IMR-90 (cell line): Measurements from ENCODE around the gene SLC19A1. TPM values are rescaled to one million over a fixed set of nuclear protein-coding genes. Genes with fewer than 3 reads are reported as not detected.

ENCODE experiments used
- ATAC-seq: fragments of 200-7000 bp; cut with Tn5 transposase; 2 replicates; pipeline ENCODE4 v1.9.1; 2020; ENCODE audit warnings: low read depth, mild to moderate bottlenecking, moderate library complexity
- BruUV-seq: library from RNA; stranded (reverse); fragments of 400-500 nt; replicated peaks from 2 replicates; lab custom pipeline; 2021; lab: Mats Ljungman, UMichigan
- CTCF ChIA-PET: fragments of 300-600 bp; formaldehyde crosslinking; extraction: SDS; loops from one replicate; lab custom pipeline; 2021; ENCODE audit warnings: antibody characterized with exemption; lab: Yijun Ruan, JAX
- POLR2A ChIA-PET: fragments of 300-600 bp; sonication (Branson Sonifier 250); formaldehyde crosslinking; loops from one replicate; lab custom pipeline; 2022; ENCODE audit warnings: antibody characterized with exemption; ENCODE audit not compliant: unreplicated experiment; lab: Charles Lee
- DNase-seq: peaks from one replicate; pipeline ENCODE4 v3.0.0; 2013
- H2AFZ ChIP-seq: replicated peaks from 2 replicates; pipeline ENCODE3; 2013; ENCODE audit warnings: low read length, mild to moderate bottlenecking; ENCODE audit not compliant: poor library complexity
- H2AK5ac ChIP-seq: 2 replicates; pipeline ENCODE4 v1.6.1; 2013; ENCODE audit warnings: low read depth, low read length, inconsistent platforms
- H2AK9ac ChIP-seq: replicated peaks from 2 replicates; pipeline ENCODE3; 2013; ENCODE audit warnings: mild to moderate bottlenecking, low read depth, low read length, moderate library complexity; ENCODE audit not compliant: poor library complexity
- H2BK120ac ChIP-seq: 2 replicates; pipeline ENCODE4 v1.6.1; 2013; ENCODE audit warnings: low read depth, low read length, inconsistent platforms
- H2BK15ac ChIP-seq: 3 replicates; pipeline ENCODE4 v1.6.1; 2013; ENCODE audit warnings: low read depth, low read length, inconsistent platforms
- H2BK20ac ChIP-seq: 2 replicates; pipeline ENCODE4 v1.6.1; 2013; ENCODE audit warnings: low read depth, mild to moderate bottlenecking, inconsistent platforms, low read length, moderate library complexity
- H2BK5ac ChIP-seq: 2 replicates; pipeline ENCODE4 v1.6.1; 2013; ENCODE audit warnings: mild to moderate bottlenecking, low read depth, low read length, inconsistent platforms; ENCODE audit not compliant: poor library complexity, severe bottlenecking
- H3K14ac ChIP-seq: replicated peaks from 2 replicates; pipeline ENCODE4 v1.6.1; 2013; ENCODE audit warnings: low read depth, low read length, inconsistent platforms
- H3K18ac ChIP-seq: 2 replicates; pipeline ENCODE4 v1.6.1; 2013; ENCODE audit warnings: low read depth, low read length, control low read depth
- H3K23ac ChIP-seq: 2 replicates; pipeline ENCODE4 v1.6.1; 2013; ENCODE audit warnings: low read depth, low read length, inconsistent platforms
- H3K27ac ChIP-seq: 2 replicates; pipeline ENCODE4 v1.5.1; 2013; ENCODE audit warnings: mild to moderate bottlenecking, control low read depth, low read length; ENCODE audit not compliant: insufficient read depth
- H3K27me3 ChIP-seq: 2 replicates; pipeline ENCODE4 v1.6.1; 2013; ENCODE audit warnings: low read length; ENCODE audit not compliant: control insufficient read depth, insufficient read depth
- H3K36me3 ChIP-seq: 2 replicates; pipeline ENCODE4 v1.6.1; 2013; ENCODE audit warnings: low read length, mixed read lengths; ENCODE audit not compliant: control insufficient read depth, insufficient read depth
- H3K4ac ChIP-seq: 2 replicates; pipeline ENCODE4 v1.6.1; 2013; ENCODE audit warnings: low read depth, low read length, inconsistent platforms
- H3K4me1 ChIP-seq: 2 replicates; pipeline ENCODE4 v1.6.1; 2013; ENCODE audit warnings: low read length, mixed read lengths; ENCODE audit not compliant: control insufficient read depth, insufficient read depth
- H3K4me2 ChIP-seq: 2 replicates; pipeline ENCODE4 v1.6.1; 2013; ENCODE audit warnings: low read depth, mild to moderate bottlenecking, control low read depth, low read length, moderate library complexity
- H3K4me3 ChIP-seq: 2 replicates; pipeline ENCODE4 v1.5.1; 2013; ENCODE audit warnings: low read depth, mild to moderate bottlenecking, control low read depth, low read length, moderate library complexity; ENCODE audit not compliant: insufficient read depth
- H3K56ac ChIP-seq: 2 replicates; pipeline ENCODE4 v1.6.1; 2013; ENCODE audit warnings: low read length, inconsistent platforms; ENCODE audit not compliant: insufficient read depth; ENCODE audit errors: extremely low read depth
- H3K79me1 ChIP-seq, 2 experiments: 2 replicates each; pipeline ENCODE4 v1.6.1; 2013; ENCODE audit warnings: low read length in 2 of 2, inconsistent platforms in 1 of 2, low read depth in 1 of 2
- H3K9ac ChIP-seq: 2 replicates; pipeline ENCODE4 v1.6.1; 2013; ENCODE audit warnings: low read depth, low read length, control low read depth
- H3K9me1 ChIP-seq: 2 replicates; pipeline ENCODE4 v1.6.1; 2013; ENCODE audit warnings: low read length, inconsistent platforms; ENCODE audit not compliant: insufficient read depth
- H3K9me3 ChIP-seq: 2 replicates; pipeline ENCODE4 v1.6.1; 2013; ENCODE audit warnings: low read length; ENCODE audit not compliant: control insufficient read depth, insufficient read depth
- H4K20me1 ChIP-seq: 2 replicates; pipeline ENCODE4 v1.6.1; 2013; ENCODE audit warnings: low read length, inconsistent platforms; ENCODE audit not compliant: insufficient read depth
- H4K5ac ChIP-seq: 2 replicates; pipeline ENCODE4 v1.6.1; 2013; ENCODE audit warnings: mild to moderate bottlenecking, low read depth, low read length, control low read depth
- H4K8ac ChIP-seq, 2 experiments: 2 replicates each; pipeline ENCODE4 v1.6.1; 2013; ENCODE audit warnings: low read depth in 2 of 2, low read length in 2 of 2, control low read depth in 1 of 2, inconsistent platforms in 1 of 2
- H4K91ac ChIP-seq: 2 replicates; pipeline ENCODE4 v1.6.1; 2013; ENCODE audit warnings: low read depth, low read length, inconsistent platforms; ENCODE audit not compliant: insufficient read depth
- BHLHE40 ChIP-seq: fragments of 150-350 bp; IDR thresholded peaks from 2 replicates; pipeline ENCODE4 v1.6.1; 2016; ENCODE audit warnings: mild to moderate bottlenecking, low read depth, low read length
- CEBPB ChIP-seq: IDR thresholded peaks from 2 replicates; pipeline ENCODE4 v1.6.1; 2012; ENCODE audit warnings: low read depth, low read length, improper control_type of control experiment
- CHD1 ChIP-seq: IDR thresholded peaks from 2 replicates; pipeline ENCODE4 v1.6.1; 2012; ENCODE audit warnings: low read depth, low read length, improper control_type of control experiment
- ELK1 ChIP-seq: fragments of 150-350 bp; IDR thresholded peaks from 2 replicates; pipeline ENCODE4 v1.6.1; 2016; ENCODE audit warnings: low read depth, mild to moderate bottlenecking, low read length, moderate library complexity, borderline replicate concordance
- FOS ChIP-seq: fragments of 150-350 bp; IDR thresholded peaks from 2 replicates; pipeline ENCODE4 v1.6.1; 2016; ENCODE audit warnings: low read depth, low read length
- MAFK ChIP-seq: IDR thresholded peaks from 2 replicates; pipeline ENCODE4 v1.6.1; 2012; ENCODE audit warnings: low read depth, low read length, improper control_type of control experiment
- MAZ ChIP-seq: IDR thresholded peaks from 2 replicates; pipeline ENCODE4 v1.6.1; 2012; ENCODE audit warnings: low read depth, mild to moderate bottlenecking, low read length, improper control_type of control experiment, moderate library complexity, borderline replicate concordance
- MXI1 ChIP-seq: IDR thresholded peaks from 2 replicates; pipeline ENCODE4 v1.6.1; 2012; ENCODE audit warnings: low read depth, mild to moderate bottlenecking, low read length, moderate library complexity, borderline replicate concordance
- NFE2L2 ChIP-seq: fragments of 150-350 bp; IDR thresholded peaks from 2 replicates; pipeline ENCODE4 v1.6.1; 2016; ENCODE audit warnings: low read depth, mild to moderate bottlenecking, low read length
- POLR2A ChIP-seq: IDR thresholded peaks from 2 replicates; pipeline ENCODE4 v1.6.1; 2012; ENCODE audit warnings: mild to moderate bottlenecking, low read depth, low read length
- RAD21 ChIP-seq: IDR thresholded peaks from 2 replicates; pipeline ENCODE4 v1.6.1; 2012; ENCODE audit warnings: low read length, improper control_type of control experiment
- RCOR1 ChIP-seq: IDR thresholded peaks from 2 replicates; pipeline ENCODE4 v1.6.1; 2012; ENCODE audit warnings: mild to moderate bottlenecking, low read length, improper control_type of control experiment; ENCODE audit not compliant: insufficient replicate concordance
- RFX5 ChIP-seq: IDR thresholded peaks from 2 replicates; pipeline ENCODE4 v1.8.0; 2012; ENCODE audit warnings: low read depth, mild to moderate bottlenecking, low read length, moderate library complexity
- SMC3 ChIP-seq: fragments of 150-350 bp; IDR thresholded peaks from 2 replicates; pipeline ENCODE4 v1.6.1; 2016; ENCODE audit warnings: low read depth, mild to moderate bottlenecking, antibody characterized with exemption, low read length, moderate library complexity
- WGBS, 2 experiments: methylation state at CpG; one replicate each; pipeline versions ENCODE4 v1.1.5 to v1.1.7; 2013; ENCODE audit warnings: missing lambda C conversion rate in 2 of 2; ENCODE audit not compliant: insufficient read length in 1 of 2; ENCODE audit errors: extremely low coverage in 2 of 2; 5-methylcytosine and 5-hydroxymethylcytosine counted together
- dilution Hi-C: fragments of 300-500 bp; cut with HindIII; formaldehyde crosslinking; loops from one replicate; pipeline ENCODE4 v1.14.3; 2018; ENCODE audit warnings: low sequenced_read_pairs; ENCODE audit not compliant: unreplicated experiment
- in situ Hi-C: fragments of 300-500 bp; cut with MboI; formaldehyde crosslinking; loops from 3 replicates; pipeline ENCODE4 v1.14.3; 2019; ENCODE audit warnings: low sequenced_read_pairs, inconsistent platforms, mixed read lengths
- intact Hi-C: fragments of 100-400 bp; cut with micrococcal nuclease; formaldehyde crosslinking; loops from 2 replicates; pipeline ENCODE4 v1.10.0; 2022
- polyA plus RNA-seq, 3 experiments: library from polyadenylated mRNA; depleted of rRNA; stranded (reverse); fragments of >200 nt; gene quantifications; 2 replicates each; pipeline ENCODE4 v1.2.3, GENCODE V29; 2012; ENCODE audit warnings: low replicate concordance in 1 of 3
- total RNA-seq: library from RNA; depleted of rRNA; stranded (reverse); fragments of >200 nt; gene quantifications from 2 replicates; pipeline ENCODE4 v1.2.3, GENCODE V29; 2012
- TF ChIP-seq, protein P1 (sequence below): conservative IDR thresholded peaks from 2 replicates; pipeline ENCODE4 v1.5.1; 2012; ENCODE audit warnings: mild to moderate bottlenecking, low read depth, low read length, improper control_type of control experiment
- TF ChIP-seq, protein P2 (sequence below): fragments of 150-350 bp; IDR thresholded peaks from 2 replicates; pipeline ENCODE4 v1.6.1; 2017; ENCODE audit warnings: mild to moderate bottlenecking, antibody characterized with exemption, low read length, low read depth

SLC19A1 gene
- total and polyA plus RNA-seq, 2 of the 4 experiments (the other 2 are of a cell fraction), result 2.2 to 16.2 TPM

DNA sequence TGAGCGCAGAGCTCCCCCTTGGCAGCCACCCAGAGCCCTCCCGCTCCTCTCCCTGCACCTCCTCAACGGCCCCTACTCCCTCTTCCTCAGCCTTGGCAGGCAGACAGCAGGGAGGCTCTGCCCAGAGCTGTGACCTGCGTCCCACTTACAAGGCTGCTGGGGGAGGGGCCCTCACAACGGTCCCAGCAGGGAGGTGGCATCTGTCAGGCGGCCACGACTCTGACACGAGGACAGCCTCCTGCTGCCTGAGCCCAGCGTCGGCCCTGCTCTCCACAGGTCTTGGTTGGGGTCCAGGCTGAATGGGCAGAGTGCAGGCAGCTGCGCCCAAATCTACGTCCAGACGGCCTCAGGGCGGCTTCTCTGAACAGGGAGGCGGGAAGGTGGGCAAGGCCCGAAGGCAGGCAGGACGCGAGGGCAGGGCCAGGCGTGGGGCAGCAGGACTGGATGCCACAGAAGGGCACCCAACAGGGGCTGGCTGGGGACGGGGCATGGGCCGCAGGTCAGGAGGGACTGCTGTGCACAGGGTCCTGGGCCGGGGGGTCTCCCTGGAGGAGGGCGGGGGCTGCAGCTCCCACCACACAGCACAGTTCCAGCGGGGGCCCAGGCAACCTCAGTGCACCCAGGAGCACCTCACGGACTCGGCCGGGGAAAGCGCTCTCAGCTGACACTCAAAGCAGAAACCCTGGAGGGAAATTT is 7.5 kb downstream of the SLC19A1 start:
- H3K23ac ChIP-seq, result no peak overlapping the region
- no peak overlapping the region for H3K56ac ChIP-seq
- CTCF ChIA-PET, result no interaction called here
- H3K9me1 ChIP-seq, result peaks cover 9% of the 10 kb centered on the region
- in situ Hi-C loops, result no loop called here
- DNase-seq, result no peak
- no peak for TF ChIP-seq SMC3
- no peak for TF ChIP-seq RAD21
- no peak for TF ChIP-seq MAZ
- no peak for TF ChIP-seq MXI1
- no peak for TF ChIP-seq RCOR1
- TF ChIP-seq MAFK, result no peak
- TF ChIP-seq, protein P1, sequence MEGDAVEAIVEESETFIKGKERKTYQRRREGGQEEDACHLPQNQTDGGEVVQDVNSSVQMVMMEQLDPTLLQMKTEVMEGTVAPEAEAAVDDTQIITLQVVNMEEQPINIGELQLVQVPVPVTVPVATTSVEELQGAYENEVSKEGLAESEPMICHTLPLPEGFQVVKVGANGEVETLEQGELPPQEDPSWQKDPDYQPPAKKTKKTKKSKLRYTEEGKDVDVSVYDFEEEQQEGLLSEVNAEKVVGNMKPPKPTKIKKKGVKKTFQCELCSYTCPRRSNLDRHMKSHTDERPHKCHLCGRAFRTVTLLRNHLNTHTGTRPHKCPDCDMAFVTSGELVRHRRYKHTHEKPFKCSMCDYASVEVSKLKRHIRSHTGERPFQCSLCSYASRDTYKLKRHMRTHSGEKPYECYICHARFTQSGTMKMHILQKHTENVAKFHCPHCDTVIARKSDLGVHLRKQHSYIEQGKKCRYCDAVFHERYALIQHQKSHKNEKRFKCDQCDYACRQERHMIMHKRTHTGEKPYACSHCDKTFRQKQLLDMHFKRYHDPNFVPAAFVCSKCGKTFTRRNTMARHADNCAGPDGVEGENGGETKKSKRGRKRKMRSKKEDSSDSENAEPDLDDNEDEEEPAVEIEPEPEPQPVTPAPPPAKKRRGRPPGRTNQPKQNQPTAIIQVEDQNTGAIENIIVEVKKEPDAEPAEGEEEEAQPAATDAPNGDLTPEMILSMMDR, result no peak
- no peak for TF ChIP-seq BHLHE40
- no peak for TF ChIP-seq ELK1
- TF ChIP-seq FOS, result no peak
- TF ChIP-seq, protein P2, sequence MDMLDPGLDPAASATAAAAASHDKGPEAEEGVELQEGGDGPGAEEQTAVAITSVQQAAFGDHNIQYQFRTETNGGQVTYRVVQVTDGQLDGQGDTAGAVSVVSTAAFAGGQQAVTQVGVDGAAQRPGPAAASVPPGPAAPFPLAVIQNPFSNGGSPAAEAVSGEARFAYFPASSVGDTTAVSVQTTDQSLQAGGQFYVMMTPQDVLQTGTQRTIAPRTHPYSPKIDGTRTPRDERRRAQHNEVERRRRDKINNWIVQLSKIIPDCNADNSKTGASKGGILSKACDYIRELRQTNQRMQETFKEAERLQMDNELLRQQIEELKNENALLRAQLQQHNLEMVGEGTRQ, result no peak
- TF ChIP-seq NFE2L2, result no peak
- no peak for TF ChIP-seq CEBPB
- TF ChIP-seq CHD1, result no peak
- no peak for TF ChIP-seq RFX5
- TF ChIP-seq POLR2A, result no peak
- H3K27ac ChIP-seq, result no peak overlapping the region
- no TSS peak for BruUV-seq
- no peak overlapping the region for H3K4ac ChIP-seq
- no peak overlapping the region for H2BK120ac ChIP-seq
- no peak overlapping the region for H4K5ac ChIP-seq
- H4K91ac ChIP-seq, result no peak overlapping the region
- intact Hi-C loops, result no loop called here
- peak overlapping the region; percentile 88 for H2AK9ac ChIP-seq
- no peak overlapping the region for H2BK20ac ChIP-seq
- POLR2A ChIA-PET, result no interaction called here
- H2BK15ac ChIP-seq, result no peak overlapping the region
- no peak for ATAC-seq
- H3K36me3 ChIP-seq, result peaks cover 15% of the 10 kb centered on the region
- H3K4me3 ChIP-seq, result no peak overlapping the region
- no peak overlapping the region for H3K18ac ChIP-seq
- no peak overlapping the region for H3K9ac ChIP-seq
- H2BK5ac ChIP-seq, result no peak overlapping the region
- no peak overlapping the region for H2AK5ac ChIP-seq
- WGBS, 2 experiments, result 71% methylated on average over 10 of the region's 28 CpGs; no CpG with 5 or more reads in 1 of the 2 experiments
- H3K4me2 ChIP-seq, result no peak overlapping the region
- H4K8ac ChIP-seq, result no peak overlapping the region
- H3K9me3 ChIP-seq, result no peaks in the 10 kb centered on the region
- dilution Hi-C loops, result no loop called here
- H2AFZ ChIP-seq, result peak overlapping the region; percentile 33
- H3K4me1 ChIP-seq, result peaks cover 4% of the 10 kb centered on the region
- H3K14ac ChIP-seq, result no peak overlapping the region
- H3K27me3 ChIP-seq, result no peaks in the 10 kb centered on the region
- peaks cover 11% of the 10 kb centered on the region; the same call in 1 of the 2 replicates for H4K20me1 ChIP-seq
- peaks cover 12 to 17% of the 10 kb centered on the region in 2 experiments; a peak in 3 of 4 replicates for H3K79me1 ChIP-seq
